SK-N-MC (cell line): Measurements from ENCODE around the gene MRPL54.

ENCODE experiments used
- EZH2 ChIP-seq: fragments of 200-600 bp; sonication (generic); IDR thresholded peaks from one replicate; pipeline ENCODE4 v1.6.1; 2017; ENCODE audit warnings: antibody characterized with exemption
- FOXP2 ChIP-seq: optimal IDR thresholded peaks from 2 replicates; pipeline ENCODE3; 2011; ENCODE audit warnings: mild to moderate bottlenecking, moderate library complexity; ENCODE audit not compliant: insufficient read depth; ENCODE audit errors: extremely low read length, control extremely low read depth
- POLR2AphosphoS5 ChIP-seq: IDR thresholded peaks from 2 replicates; pipeline ENCODE4 v1.6.1; 2012; ENCODE audit warnings: mild to moderate bottlenecking, low read depth, low read length, borderline replicate concordance

- no peak for TF ChIP-seq EZH2
- TF ChIP-seq POLR2AphosphoS5, result no peak
- TF ChIP-seq FOXP2, result no peak
Measured at GRCh38 chr19:3771000-3771905, 8.8 kb downstream of the MRPL54 start.
